ENCODE measurements around the gene SP100. TPM values are rescaled to one million over a fixed set of nuclear protein-coding genes. Genes with fewer than 3 reads are reported as not detected.
"Not testable (repeated sequence)": the region's sequence is repeated elsewhere in the genome, so short reads cannot be mapped to it uniquely, and the experiment has no call there.

Gene SP100
- total RNA-seq, 4 donors from 2014 or later = 106 to 498 (median 127) TPM

DNA sequence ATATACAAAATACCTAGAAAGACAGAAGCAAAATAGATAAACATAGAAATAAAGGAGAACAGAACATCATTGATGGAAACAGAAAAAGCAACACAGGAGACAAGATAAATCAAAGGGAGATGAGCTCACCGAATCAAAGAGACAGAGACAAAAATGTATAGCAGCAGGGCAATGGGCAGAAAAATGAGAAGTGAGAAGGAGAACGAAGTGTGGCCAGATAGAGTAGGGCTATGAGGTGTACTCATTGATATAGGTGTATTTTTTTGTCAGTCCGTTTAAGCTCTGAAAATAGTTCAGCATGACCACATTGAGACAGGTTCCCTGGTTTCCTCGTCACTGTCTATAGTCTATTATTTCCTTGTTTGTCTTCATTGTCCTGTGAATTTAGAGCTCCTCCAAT lies 55.1 kb downstream of the SP100 start:
- peaks cover 0 to 61% (median 0%) of the 10 kb centered on the region in 3 donors for H3K36me3 ChIP-seq
- TF ChIP-seq, protein P1, sequence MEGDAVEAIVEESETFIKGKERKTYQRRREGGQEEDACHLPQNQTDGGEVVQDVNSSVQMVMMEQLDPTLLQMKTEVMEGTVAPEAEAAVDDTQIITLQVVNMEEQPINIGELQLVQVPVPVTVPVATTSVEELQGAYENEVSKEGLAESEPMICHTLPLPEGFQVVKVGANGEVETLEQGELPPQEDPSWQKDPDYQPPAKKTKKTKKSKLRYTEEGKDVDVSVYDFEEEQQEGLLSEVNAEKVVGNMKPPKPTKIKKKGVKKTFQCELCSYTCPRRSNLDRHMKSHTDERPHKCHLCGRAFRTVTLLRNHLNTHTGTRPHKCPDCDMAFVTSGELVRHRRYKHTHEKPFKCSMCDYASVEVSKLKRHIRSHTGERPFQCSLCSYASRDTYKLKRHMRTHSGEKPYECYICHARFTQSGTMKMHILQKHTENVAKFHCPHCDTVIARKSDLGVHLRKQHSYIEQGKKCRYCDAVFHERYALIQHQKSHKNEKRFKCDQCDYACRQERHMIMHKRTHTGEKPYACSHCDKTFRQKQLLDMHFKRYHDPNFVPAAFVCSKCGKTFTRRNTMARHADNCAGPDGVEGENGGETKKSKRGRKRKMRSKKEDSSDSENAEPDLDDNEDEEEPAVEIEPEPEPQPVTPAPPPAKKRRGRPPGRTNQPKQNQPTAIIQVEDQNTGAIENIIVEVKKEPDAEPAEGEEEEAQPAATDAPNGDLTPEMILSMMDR (IDR thresholded peaks at IDR 0.05) = no peak
- no peak for TF ChIP-seq POLR2A (IDR thresholded peaks at IDR 0.05)
- H3K9me3 ChIP-seq = no peaks in the 10 kb centered on the region

GRCh38 chr2:230472621-230473018 lies 56.6 kb downstream of the SP100 start:
- DNase-seq = no peak
- TF ChIP-seq POLR2A (IDR thresholded peaks at IDR 0.05) = no peak
- TF ChIP-seq, protein P1 (IDR thresholded peaks at IDR 0.05) = no peak
- peak overlapping the region in 3 of 4 donors; percentile 13 to 72 (median 47) for H3K27ac ChIP-seq
- peaks cover 0 to 46% (median 0%) of the 10 kb centered on the region in 3 donors for H3K36me3 ChIP-seq
- no peak overlapping the region for H3K4me3 ChIP-seq
- H3K27me3 ChIP-seq = no peaks in the 10 kb centered on the region
- no peaks in the 10 kb centered on the region for H3K4me1 ChIP-seq
- no peaks in the 10 kb centered on the region for H3K9me3 ChIP-seq

More for the DNA sequence above, 55.1 kb downstream of the SP100 start:
- Histone ChIP-seq H3K4me1 (no peaks in the 10 kb centered on the region), H3K4me3 (no peak overlapping the region), H3K27ac (peak overlapping the region in 1 of 4 donors; percentile 27), H3K27me3 (no peaks in the 10 kb centered on the region)
- no peak for DNase-seq

DNA sequence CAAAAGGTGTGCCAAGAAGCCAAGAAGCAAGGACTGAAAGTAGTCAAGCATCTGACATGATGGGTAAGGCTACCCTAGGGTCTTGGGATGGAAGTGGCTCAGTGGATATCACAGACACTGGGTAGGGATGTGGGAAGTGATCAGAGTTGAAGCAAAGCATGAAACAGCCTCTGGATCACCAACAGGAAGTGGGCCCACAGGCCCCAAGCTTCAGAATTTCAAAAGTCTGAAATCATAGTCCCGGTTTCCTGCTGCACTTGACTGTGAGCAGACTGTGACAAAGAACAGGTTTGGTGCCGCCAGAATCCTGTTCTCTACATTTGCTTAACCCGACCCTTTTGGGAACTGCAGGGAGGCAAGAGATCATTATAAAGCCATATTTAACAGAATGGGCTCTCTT lies 57.4 kb downstream of the SP100 start:
- no peaks in the 10 kb centered on the region for H3K4me1 ChIP-seq
- peak overlapping the region in 3 of 4 donors; percentile 13 to 72 (median 47) for H3K27ac ChIP-seq
- TF ChIP-seq, protein P1 (IDR thresholded peaks at IDR 0.05) = no peak
- no peak for TF ChIP-seq POLR2A (IDR thresholded peaks at IDR 0.05)
- no peak overlapping the region for H3K4me3 ChIP-seq
- no peaks in the 10 kb centered on the region for H3K9me3 ChIP-seq
- peaks cover 0 to 40% (median 0%) of the 10 kb centered on the region in 3 donors for H3K36me3 ChIP-seq
- DNase-seq = peak in 2 of 3 donors; percentile 46 to 53
- H3K27me3 ChIP-seq = no peaks in the 10 kb centered on the region

DNA sequence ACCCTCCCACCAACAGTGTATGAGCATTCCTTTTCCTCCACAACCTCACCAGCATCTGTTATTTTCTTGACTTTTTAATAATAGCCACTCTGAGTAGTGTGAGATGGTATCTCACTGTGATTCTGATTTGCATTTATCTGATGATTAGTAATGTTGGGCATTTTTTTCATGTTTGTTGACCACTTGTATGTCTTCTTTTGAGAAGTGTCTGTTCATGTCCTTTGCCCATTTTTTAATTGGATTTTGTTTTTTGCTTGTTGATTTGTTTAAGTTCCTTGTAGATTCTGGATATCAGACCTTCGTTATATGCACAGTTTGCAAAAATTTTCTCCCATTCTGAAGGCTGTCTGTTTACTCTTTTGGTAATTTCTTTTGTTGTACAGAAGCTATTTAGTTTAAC lies 59.1 kb downstream of the SP100 start:
- Histone ChIP-seq H3K4me3 (no peak overlapping the region), H3K36me3 (peaks cover 0 to 42% (median 0%) of the 10 kb centered on the region in 3 donors), H3K9me3 (no peaks in the 10 kb centered on the region), H3K27me3 (no peaks in the 10 kb centered on the region), H3K27ac (no peak overlapping the region), H3K4me1 (no peaks in the 10 kb centered on the region)
- no peak for DNase-seq
- no peak for TF ChIP-seq POLR2A (IDR thresholded peaks at IDR 0.05)
- TF ChIP-seq, protein P1 (IDR thresholded peaks at IDR 0.05) = no peak

DNA sequence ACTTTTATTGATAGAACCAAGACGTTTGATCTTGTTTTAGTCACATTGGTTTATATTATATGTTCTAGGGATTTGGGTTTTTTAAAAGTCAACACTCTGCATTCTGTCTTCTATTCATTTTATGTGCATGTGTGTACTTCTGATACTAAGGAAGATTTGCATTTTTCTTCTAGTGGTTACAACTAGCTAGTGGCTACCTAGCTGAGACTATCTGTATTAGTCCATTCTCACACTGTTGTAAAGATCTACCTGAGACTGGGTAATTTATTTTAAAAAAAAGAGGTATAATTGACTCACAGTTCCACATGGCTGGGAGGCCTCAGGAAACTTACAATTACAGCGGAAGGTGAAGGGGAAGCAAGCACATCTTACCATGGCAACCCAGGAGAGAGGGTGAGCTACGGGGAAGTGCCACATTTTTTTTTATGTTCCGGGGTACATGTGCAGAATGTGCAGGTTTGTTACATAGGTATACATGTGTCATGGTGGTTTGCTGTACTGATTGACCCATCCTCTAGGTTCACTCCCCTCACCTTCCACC lies 69.9 kb downstream of the SP100 start:
- H3K27ac ChIP-seq = no peak overlapping the region
- peaks cover 0 to 25% (median 0%) of the 10 kb centered on the region in 3 donors for H3K36me3 ChIP-seq
- H3K9me3 ChIP-seq = peaks cover 0 to 3% (median 0%) of the 10 kb centered on the region in 4 donors
- no peak overlapping the region for H3K4me3 ChIP-seq
- no peaks in the 10 kb centered on the region for H3K4me1 ChIP-seq
- TF ChIP-seq, protein P1 (IDR thresholded peaks at IDR 0.05) = no peak
- TF ChIP-seq POLR2A (IDR thresholded peaks at IDR 0.05) = no peak
- peak in 1 of 3 donors; percentile 38 for DNase-seq
- no peaks in the 10 kb centered on the region for H3K27me3 ChIP-seq

DNA sequence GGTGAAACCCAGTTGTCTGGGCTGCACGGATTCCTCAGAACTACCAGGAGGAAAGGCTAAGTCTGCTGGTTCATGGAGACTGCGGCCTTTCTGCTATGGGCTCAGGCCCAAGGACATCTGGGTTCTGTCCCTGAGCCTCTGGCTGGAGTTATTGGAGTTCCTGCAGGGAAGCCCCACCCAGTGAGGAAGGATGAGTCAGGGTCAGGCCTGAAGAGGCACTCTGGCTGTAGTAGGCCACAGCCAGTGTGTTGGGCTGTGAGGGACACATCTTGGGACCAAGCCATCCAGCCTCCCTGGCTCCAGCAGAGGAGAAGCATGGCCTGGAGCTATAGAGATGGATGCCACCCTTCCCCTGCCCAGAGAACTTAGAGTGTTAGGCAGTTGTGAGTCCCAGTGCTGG lies 75.2 kb downstream of the SP100 start:
- not testable (repeated sequence) for H3K4me1 ChIP-seq, H3K9me3 ChIP-seq, H3K27ac ChIP-seq, H3K4me3 ChIP-seq, DNase-seq, H3K27me3 ChIP-seq
- H3K36me3 ChIP-seq = peaks cover 0 to 65% (median 0%) of the 10 kb centered on the region in 3 donors
